ENCODE measurements around the gene SLBP. TPM values are rescaled to one million over a fixed set of nuclear protein-coding genes. Genes with fewer than 3 reads are reported as not detected.

The SLBP gene
- polyA plus RNA-seq, 3 donors: 13.8 to 31.2 (median 24.1) TPM

DNA sequence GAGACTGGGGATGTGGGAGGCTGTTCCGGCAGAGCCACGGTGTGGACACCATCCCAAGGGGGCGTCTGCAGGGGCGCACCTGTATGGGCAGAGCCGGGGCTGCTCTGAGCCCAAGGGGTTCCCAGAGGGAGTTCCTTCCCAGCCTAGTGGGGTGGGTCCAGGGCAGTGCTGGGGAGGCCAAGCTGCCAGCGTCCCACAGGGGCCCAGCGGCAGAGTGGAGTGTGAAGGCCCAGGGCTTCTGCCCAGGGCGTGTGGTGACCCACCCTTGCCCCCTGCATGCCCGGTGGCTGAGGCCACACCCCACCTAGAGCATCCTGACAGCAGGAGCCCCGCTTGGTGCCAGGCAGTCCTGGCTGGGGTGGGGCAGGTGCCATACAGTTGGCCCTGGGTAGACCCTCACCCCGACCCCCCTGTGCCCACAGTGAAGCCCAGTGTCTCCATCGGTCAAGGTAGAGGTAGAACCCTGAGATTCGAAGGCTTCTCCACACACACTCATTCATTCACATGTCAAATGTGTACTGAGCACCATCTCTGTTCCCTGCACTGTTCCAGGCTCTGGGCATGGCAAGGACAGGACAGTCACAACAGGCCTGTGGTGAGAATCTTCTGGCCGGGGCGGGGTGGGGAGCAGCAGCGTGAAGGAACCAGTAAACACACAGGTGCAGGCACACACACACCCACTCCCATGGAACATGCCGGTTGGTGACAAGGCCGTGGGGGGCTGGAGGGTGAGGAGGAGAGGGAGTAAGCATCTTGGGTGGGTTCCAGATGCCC is 38.4 kb upstream of the SLBP start:
- H3K27ac ChIP-seq (ENCODE audit: low read depth, low read length): no peak overlapping the region
- WGBS, 3 donors: 86 to 89% (median 88%) methylated on average over 18 of the region's 18 CpGs

- 68 to 75% (median 74%) methylated on average over 13 to 14 of the region's 14 CpGs for WGBS, 3 donors
- no peak overlapping the region for H3K27ac ChIP-seq (ENCODE audit: low read depth, low read length)
Measured at GRCh38 chr4:1749826-1750225, 37.7 kb upstream of the SLBP start.

GRCh38 chr4:1749370-1749769 is 37.3 kb upstream of the SLBP start:
- WGBS, 3 donors: 59 to 78% (median 65%) methylated on average over 2 to 3 of the region's 3 CpGs

GRCh38 chr4:1748465-1748995 is 36.4 kb upstream of the SLBP start:
- WGBS, 3 donors: 3 to 10% (median 3%) methylated on average over 21 to 29 of the region's 29 CpGs
- H3K27ac ChIP-seq (ENCODE audit: low read depth, low read length): no peak overlapping the region

More at GRCh38 chr4:1749370-1749769, 37.3 kb upstream of the SLBP start:
- H3K27ac ChIP-seq (ENCODE audit: low read depth, low read length): no peak overlapping the region

GRCh38 chr4:1747603-1747967 is 35.5 kb upstream of the SLBP start:
- H3K27ac ChIP-seq (ENCODE audit: low read depth, low read length): no peak overlapping the region
- WGBS, 3 donors: 82 to 84% (median 82%) methylated on average over 14 to 16 of the region's 16 CpGs

DNA sequence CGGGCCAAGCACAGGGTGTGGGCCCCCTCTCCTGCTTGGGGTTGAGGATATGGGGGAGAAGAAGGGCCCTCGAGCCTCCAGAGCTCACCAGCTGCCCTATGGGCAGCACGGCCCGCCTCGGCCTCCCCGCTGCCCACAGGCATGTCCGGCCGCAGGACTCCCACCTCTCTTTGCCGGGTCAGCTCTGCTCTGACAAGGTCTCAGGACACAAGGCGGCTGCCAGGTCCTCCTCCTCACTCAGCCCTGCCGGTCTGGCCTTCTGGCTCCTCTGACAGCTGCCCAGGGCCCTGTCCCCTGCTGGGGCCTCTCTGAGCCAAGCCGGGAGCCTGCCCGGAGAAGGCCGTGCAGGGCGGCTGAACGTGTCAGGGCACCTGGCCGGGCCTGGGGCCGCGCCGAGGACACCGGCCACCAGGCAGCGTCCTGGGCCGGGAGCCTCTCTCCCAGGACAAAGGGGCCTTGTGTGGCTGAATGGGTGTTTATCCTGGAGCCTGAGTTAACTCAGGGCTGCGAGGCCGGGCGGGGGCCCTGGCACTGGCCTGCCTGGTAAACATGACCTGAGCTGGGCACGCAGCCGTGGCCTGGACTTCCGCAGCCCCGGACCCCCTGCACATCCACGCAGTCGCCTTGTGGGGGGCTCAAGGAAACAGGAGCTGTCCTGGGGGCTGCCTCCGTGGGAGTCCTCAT is 34.9 kb upstream of the SLBP start:
- H3K27ac ChIP-seq (ENCODE audit: low read depth, low read length): no peak overlapping the region
- 57 to 87% (median 83%) methylated on average over 30 to 33 of the region's 33 CpGs for WGBS, 3 donors

GRCh38 chr4:1746265-1746691 is 34.2 kb upstream of the SLBP start:
- H3K27ac ChIP-seq (ENCODE audit: low read depth, low read length): no peak overlapping the region
- WGBS, 3 donors: 12 to 22% (median 21%) methylated on average over 17 of the region's 17 CpGs

GRCh38 chr4:1745697-1746096 is 33.6 kb upstream of the SLBP start:
- H3K27ac ChIP-seq (ENCODE audit: low read depth, low read length): no peak overlapping the region
- 80 to 86% (median 86%) methylated on average over 12 of the region's 12 CpGs for WGBS, 3 donors

DNA sequence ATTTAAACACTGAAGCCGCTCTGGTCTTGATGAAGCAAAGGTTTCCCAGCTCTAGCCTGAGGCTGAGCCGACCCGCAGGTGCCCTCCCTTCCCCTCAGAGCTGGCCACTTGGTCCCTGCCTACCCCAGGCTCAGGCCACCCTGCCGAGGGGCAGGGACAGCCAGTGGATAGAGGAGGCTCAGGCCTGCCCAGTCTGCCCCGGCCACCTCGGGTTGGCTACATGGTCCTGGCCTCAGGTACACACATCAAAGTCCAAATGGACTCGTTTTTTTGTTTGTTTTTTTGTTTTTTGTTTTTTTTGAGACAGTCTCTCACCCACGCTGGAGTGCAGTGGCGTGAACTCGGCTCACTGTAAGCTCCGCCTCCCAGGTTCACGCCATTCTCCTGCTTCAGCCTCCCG is 33.0 kb upstream of the SLBP start:
- no peak overlapping the region for H3K27ac ChIP-seq (ENCODE audit: low read depth, low read length)
- 91 to 93% (median 93%) methylated on average over 13 of the region's 13 CpGs for WGBS, 3 donors

- no peak overlapping the region for H3K27ac ChIP-seq (ENCODE audit: low read depth, low read length)
- 90 to 95% (median 92%) methylated on average over 14 of the region's 14 CpGs for WGBS, 3 donors
Measured at GRCh38 chr4:1744552-1744951, 32.4 kb upstream of the SLBP start.

GRCh38 chr4:1743975-1744374 is 31.9 kb upstream of the SLBP start:
- H3K27ac ChIP-seq (ENCODE audit: low read depth, low read length): no peak overlapping the region
- 93 to 98% (median 95%) methylated on average over 5 to 6 of the region's 6 CpGs for WGBS, 3 donors

DNA sequence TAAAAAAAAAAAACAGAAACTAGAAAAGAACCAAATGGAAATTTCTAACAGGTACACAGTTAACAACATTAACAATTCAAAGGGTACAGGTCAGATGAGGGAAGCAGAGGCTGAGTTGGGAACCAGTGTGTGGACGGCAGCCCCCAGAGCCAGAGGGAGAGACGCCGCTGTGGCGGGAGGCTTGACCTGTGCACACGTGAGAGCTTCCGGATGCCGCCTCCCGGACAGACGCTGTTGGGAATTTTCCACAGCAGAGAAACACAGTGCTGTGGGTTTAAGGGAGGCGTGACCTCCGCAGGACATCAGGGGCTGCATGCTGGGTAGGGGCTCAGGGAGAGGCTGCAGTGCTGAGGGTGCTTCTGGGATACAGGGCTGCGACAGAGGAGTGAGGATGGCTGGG is 31.4 kb upstream of the SLBP start:
- 75 to 96% (median 87%) methylated on average over 12 of the region's 12 CpGs for WGBS, 3 donors
- no peak overlapping the region for H3K27ac ChIP-seq (ENCODE audit: low read depth, low read length)

- WGBS, 3 donors: 92 to 98% (median 94%) methylated on average over 16 to 17 of the region's 17 CpGs
- H3K27ac ChIP-seq (ENCODE audit: low read depth, low read length): no peak overlapping the region
Measured at GRCh38 chr4:1741208-1741607, 29.1 kb upstream of the SLBP start.

- no peak overlapping the region for H3K27ac ChIP-seq (ENCODE audit: low read depth, low read length)
- WGBS, 3 donors: 89 to 95% (median 92%) methylated on average over 19 to 22 of the region's 22 CpGs
Measured at GRCh38 chr4:1740021-1740545, 28.0 kb upstream of the SLBP start.

GRCh38 chr4:1739358-1739757 is 27.2 kb upstream of the SLBP start:
- WGBS, 3 donors: 94 to 98% (median 98%) methylated on average over 9 of the region's 9 CpGs
- H3K27ac ChIP-seq (ENCODE audit: low read depth, low read length): no peak overlapping the region

DNA sequence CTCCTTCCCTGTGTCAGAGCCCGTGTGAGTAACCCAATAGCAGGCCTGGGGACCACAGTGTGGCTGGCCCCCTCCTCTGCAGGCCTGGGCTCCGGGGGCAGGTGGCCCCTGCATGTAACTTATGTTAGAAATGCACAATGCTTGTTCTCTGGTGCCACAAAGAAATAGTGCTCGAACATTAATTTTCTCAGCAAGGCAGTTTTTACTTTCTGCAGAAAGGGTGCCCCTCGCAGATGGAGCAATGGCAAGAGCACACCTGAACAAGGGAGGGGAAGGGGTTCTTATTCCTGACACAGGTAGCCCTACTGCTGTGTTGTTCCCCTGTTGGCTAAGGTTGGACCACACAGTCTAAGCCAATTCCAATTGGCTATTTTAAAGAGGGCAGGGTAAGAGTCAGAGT is 26.3 kb upstream of the SLBP start:
- H3K27ac ChIP-seq (ENCODE audit: low read depth, low read length): no peak overlapping the region
- 99% methylated on average over 4 of the region's 4 CpGs for WGBS, 3 donors

- 98% methylated on average over 15 of the region's 15 CpGs for WGBS, 3 donors
- H3K27ac ChIP-seq (ENCODE audit: low read depth, low read length): no peak overlapping the region
Measured at GRCh38 chr4:1737666-1738065, 25.5 kb upstream of the SLBP start.

DNA sequence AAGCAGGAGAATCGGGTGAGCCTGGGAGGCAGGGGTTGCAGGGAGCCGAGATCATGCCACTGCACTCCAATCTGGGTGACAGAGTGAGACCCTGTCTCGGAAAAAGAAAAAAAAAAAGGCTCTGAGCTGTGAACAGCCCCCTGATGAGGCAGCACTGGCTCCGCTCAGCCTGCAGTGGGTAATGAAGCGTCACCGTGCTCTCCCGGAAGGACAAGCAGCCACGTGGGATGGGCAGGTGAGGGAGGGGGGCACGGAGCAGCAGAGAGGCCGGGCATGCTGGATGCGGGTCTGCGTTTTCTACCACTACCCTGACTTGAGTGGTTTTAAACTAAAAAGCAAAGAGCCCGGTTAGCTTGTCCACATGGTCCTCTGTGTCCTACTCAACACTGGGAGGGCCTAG is 24.7 kb upstream of the SLBP start:
- no peak overlapping the region for H3K27ac ChIP-seq (ENCODE audit: low read depth, low read length)
- 93 to 97% (median 95%) methylated on average over 13 of the region's 13 CpGs for WGBS, 3 donors

- WGBS, 3 donors: 92 to 95% (median 93%) methylated on average over 20 of the region's 20 CpGs
- no peak overlapping the region for H3K27ac ChIP-seq (ENCODE audit: low read depth, low read length)
Measured at GRCh38 chr4:1735215-1735614, 23.1 kb upstream of the SLBP start.
